ENCODE measurements around the gene PARVA.

- TF ChIP-seq MAX (IDR thresholded peaks at IDR 0.05) (no peak), YY1 (IDR thresholded peaks at IDR 0.05; ENCODE audit: low read depth) (no peak), RAD21 (IDR thresholded peaks at IDR 0.05; ENCODE audit: low read depth) (no peak), USF1 (IDR thresholded peaks at IDR 0.05) (no peak), EGR1 (IDR thresholded peaks at IDR 0.05) (no peak), REST (IDR thresholded peaks at IDR 0.05; ENCODE audit: low read depth) (no peak), TCF12 (IDR thresholded peaks at IDR 0.05; ENCODE audit: low read depth) (no peak)
These were observed 82.6 kb downstream of the PARVA start for GRCh38 chr11:12459865-12460444.

Data from Ishikawa (cell line).